ENCODE measurements around the gene TRMT6. TPM values are rescaled to one million over a fixed set of nuclear protein-coding genes. Genes with fewer than 3 reads are reported as not detected.

Gene TRMT6
- total RNA-seq, 1 donor from 2014 or later, result 11.9 TPM

DNA sequence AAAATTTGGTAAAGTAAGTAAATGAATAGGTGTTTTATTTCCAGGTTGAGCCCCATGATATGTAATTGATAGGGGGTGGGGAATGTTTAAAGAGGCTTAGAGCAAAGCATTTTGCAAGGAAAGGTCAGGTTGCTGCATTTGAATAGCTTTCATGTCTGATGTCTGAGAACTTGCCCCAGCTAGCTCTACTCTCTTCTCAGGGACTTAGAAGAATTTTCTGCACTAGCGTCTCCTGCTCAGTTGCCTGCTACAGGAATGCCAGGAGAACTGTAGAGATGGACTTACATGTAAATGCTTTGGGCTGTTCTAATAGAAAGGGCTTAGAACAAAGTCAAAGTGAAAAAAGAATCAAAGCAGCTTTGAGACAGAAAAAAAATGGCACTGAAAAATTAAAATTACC, 35.5 kb downstream of the TRMT6 start:
- no peaks in the 10 kb centered on the region for H3K9me3 Mint-ChIP-seq
- TF ChIP-seq, protein P1, sequence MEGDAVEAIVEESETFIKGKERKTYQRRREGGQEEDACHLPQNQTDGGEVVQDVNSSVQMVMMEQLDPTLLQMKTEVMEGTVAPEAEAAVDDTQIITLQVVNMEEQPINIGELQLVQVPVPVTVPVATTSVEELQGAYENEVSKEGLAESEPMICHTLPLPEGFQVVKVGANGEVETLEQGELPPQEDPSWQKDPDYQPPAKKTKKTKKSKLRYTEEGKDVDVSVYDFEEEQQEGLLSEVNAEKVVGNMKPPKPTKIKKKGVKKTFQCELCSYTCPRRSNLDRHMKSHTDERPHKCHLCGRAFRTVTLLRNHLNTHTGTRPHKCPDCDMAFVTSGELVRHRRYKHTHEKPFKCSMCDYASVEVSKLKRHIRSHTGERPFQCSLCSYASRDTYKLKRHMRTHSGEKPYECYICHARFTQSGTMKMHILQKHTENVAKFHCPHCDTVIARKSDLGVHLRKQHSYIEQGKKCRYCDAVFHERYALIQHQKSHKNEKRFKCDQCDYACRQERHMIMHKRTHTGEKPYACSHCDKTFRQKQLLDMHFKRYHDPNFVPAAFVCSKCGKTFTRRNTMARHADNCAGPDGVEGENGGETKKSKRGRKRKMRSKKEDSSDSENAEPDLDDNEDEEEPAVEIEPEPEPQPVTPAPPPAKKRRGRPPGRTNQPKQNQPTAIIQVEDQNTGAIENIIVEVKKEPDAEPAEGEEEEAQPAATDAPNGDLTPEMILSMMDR (conservative IDR thresholded peaks at IDR 0.05), result no peak
- no peak for DNase-seq (ENCODE audit: extremely low spot score, unreplicated experiment)
- no peaks in the 10 kb centered on the region for H3K36me3 Mint-ChIP-seq
- peaks cover 37% of the 10 kb centered on the region for H3K27me3 Mint-ChIP-seq
- H3K4me1 Mint-ChIP-seq (ENCODE audit: unreplicated experiment), result no peaks in the 10 kb centered on the region
- no peak overlapping the region for H3K27ac Mint-ChIP-seq
- no peak overlapping the region for H3K4me3 Mint-ChIP-seq

DNA sequence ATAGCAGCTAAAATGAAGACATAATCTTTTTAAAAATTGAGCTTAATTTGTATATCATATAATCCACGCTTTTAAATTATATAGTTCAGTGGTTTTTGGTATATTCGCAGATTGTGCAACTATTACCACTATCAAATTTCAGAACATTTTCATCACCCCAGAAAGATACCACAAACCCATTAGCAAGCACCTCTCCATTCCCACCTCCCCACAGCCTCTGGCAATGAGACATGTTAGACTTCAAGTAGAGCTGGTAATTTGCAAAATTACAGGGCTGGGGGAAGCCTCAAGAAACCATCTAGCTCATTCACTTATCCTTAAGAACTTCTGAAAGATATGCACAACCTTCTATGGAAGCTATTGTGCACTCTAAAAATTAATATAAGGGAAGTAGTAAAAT, 37.2 kb downstream of the TRMT6 start:
- peaks cover 49% of the 10 kb centered on the region for H3K27me3 Mint-ChIP-seq
- TF ChIP-seq, protein P1 (conservative IDR thresholded peaks at IDR 0.05), result no peak
- H3K4me1 Mint-ChIP-seq (ENCODE audit: unreplicated experiment), result no peaks in the 10 kb centered on the region
- no peak for DNase-seq (ENCODE audit: extremely low spot score, unreplicated experiment)
- H3K27ac Mint-ChIP-seq, result no peak overlapping the region
- no peak overlapping the region for H3K4me3 Mint-ChIP-seq
- no peaks in the 10 kb centered on the region for H3K36me3 Mint-ChIP-seq
- H3K9me3 Mint-ChIP-seq, result no peaks in the 10 kb centered on the region

DNA sequence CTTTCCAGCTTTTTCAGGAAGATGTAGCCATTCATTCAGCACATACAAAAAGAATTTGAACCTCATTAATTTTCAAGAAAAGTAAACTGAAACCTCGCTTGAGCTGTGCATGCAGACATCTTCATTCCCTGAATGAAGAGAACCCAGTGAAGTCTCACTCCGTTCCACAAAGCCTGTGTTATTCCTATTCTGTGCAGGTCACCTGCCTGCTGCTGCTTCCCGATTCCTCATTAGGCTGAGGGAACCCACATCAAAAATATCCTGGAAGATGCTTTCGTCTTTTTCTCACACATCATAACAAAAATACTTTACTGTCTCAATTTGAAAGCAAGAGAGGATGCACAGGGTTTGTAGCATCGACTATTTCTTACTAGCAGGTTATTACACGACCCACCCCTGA, 40.1 kb downstream of the TRMT6 start:
- TF ChIP-seq, protein P1 (conservative IDR thresholded peaks at IDR 0.05), result no peak
- Mint-ChIP-seq H3K36me3 (no peaks in the 10 kb centered on the region), H3K27me3 (peaks cover 62% of the 10 kb centered on the region), H3K27ac (no peak overlapping the region), H3K4me1 (ENCODE audit: unreplicated experiment) (no peaks in the 10 kb centered on the region), H3K9me3 (no peaks in the 10 kb centered on the region), H3K4me3 (peak overlapping the region; percentile 85)
- DNase-seq (ENCODE audit: extremely low spot score, unreplicated experiment), result no peak

DNA sequence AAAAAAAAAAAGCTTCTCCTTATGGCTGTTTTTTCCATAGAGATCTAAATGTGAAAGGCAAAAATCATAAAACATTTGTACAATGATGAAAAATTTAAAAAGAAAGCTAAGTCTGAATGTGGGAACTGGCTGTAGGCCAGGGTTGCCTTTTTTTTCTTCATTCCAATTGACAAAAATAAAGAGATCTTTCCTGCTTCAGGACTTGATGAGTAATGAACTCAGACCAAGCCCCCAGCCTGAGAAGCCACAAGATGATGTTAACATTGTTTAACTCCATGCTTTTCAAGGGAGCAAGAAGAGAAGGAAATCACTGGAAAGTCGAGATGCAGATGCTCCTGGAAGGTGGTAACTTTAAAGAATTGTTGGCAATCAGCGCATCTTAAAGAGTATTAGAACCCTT, 41.4 kb downstream of the TRMT6 start:
- H3K36me3 Mint-ChIP-seq, result no peaks in the 10 kb centered on the region
- DNase-seq (ENCODE audit: extremely low spot score, unreplicated experiment), result no peak
- TF ChIP-seq, protein P1 (conservative IDR thresholded peaks at IDR 0.05), result no peak
- no peaks in the 10 kb centered on the region for H3K4me1 Mint-ChIP-seq (ENCODE audit: unreplicated experiment)
- no peaks in the 10 kb centered on the region for H3K9me3 Mint-ChIP-seq
- no peak overlapping the region for H3K27ac Mint-ChIP-seq
- peaks cover 57% of the 10 kb centered on the region for H3K27me3 Mint-ChIP-seq
- no peak overlapping the region for H3K4me3 Mint-ChIP-seq

DNA sequence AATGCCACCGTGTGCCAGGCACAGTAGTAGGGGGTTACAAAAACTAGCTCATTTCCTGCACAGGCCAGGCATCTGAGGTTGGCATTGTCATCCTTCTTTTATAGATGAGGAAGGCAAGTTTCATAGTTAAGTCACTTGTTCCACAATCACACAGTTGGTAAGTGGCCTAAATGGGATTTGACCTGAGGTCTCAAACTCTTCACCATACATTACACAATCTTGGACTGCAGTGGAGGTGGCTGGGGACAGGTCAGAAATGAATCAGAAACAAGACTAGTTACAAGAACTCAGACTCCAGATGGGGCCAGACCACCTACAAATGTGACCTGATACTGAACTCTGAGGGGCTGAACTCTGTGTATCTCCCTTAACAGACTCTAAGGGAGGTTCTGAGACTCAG, 49.4 kb downstream of the TRMT6 start:
- H3K27me3 Mint-ChIP-seq, result peaks cover 33% of the 10 kb centered on the region
- no peak overlapping the region for H3K4me3 Mint-ChIP-seq
- H3K9me3 Mint-ChIP-seq, result no peaks in the 10 kb centered on the region
- no peak for DNase-seq (ENCODE audit: extremely low spot score, unreplicated experiment)
- no peaks in the 10 kb centered on the region for H3K4me1 Mint-ChIP-seq (ENCODE audit: unreplicated experiment)
- TF ChIP-seq, protein P1 (conservative IDR thresholded peaks at IDR 0.05), result no peak
- no peak overlapping the region for H3K27ac Mint-ChIP-seq
- no peaks in the 10 kb centered on the region for H3K36me3 Mint-ChIP-seq

DNA sequence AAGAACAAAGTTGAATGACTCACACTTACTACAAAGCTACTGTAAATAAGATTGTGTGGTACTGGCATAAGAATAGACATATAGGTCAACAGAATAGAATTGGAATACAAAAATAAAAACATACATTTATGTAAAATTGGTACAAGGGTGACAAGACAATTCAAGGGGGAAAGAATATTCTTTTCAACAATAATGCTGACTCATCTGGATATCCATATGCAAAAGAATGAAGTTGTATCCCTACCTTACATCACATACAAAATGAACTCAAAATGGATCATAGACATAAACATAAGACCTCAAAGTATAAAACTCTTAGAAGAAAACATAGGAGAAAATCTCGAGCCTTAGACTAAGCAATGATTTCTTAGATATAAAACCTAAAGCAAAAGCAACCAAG, 50.9 kb downstream of the TRMT6 start:
- H3K27ac Mint-ChIP-seq, result no peak overlapping the region
- TF ChIP-seq, protein P1 (conservative IDR thresholded peaks at IDR 0.05), result no peak
- H3K27me3 Mint-ChIP-seq, result peaks cover 37% of the 10 kb centered on the region
- H3K4me3 Mint-ChIP-seq, result no peak overlapping the region
- no peaks in the 10 kb centered on the region for H3K9me3 Mint-ChIP-seq
- H3K4me1 Mint-ChIP-seq (ENCODE audit: unreplicated experiment), result no peaks in the 10 kb centered on the region
- no peak for DNase-seq (ENCODE audit: extremely low spot score, unreplicated experiment)
- H3K36me3 Mint-ChIP-seq, result no peaks in the 10 kb centered on the region

Data from type B pancreatic cell (in vitro differentiated cells).